ENCODE results near the gene SKI.

DNA sequence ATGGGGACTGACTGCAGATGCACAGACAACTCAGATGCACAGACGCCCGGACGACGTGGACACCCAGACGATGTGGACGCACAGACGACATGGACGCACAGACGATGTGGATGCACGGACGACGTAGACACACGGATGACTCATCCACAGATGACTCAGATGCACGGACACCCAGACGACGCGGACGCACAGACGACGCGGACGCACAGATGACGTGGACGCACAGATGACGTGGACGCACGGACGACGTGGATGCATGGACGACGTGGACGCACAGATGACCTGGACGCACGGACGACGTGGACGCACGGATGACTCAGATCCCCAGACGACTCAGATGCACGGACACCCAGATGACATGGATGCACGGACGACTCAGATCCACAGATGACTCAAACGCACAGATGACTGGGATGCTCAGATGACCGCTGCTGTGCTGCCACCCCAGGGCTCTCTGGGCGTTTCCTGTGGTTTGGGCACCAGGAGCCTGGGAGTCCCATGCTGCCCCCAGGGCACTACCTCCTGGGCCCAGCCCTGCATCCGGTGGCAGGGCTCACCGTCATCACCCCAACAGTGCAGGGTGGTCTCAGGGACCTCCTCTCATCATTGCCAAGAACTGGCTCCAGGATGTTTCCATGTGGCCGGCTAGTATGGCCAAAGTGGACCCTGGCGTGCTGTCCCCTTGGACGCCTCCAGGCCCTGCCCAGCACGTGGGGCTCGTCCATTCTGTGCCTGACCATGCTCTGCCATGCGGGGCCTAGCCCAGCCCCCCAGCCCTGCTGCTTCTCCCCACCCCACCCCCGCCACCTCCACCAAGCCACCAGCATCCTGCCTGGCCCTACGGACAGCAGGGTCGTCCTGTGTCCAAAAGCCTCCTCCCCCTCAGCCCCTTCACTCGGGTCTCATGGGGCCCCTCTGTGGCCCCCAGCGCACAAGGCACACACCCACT, 47.5 kb upstream of the SKI start:
- TF ChIP-seq POLR2AphosphoS5 (IDR thresholded peaks at IDR 0.05; ENCODE audit: insufficient read depth in 1 of 2, low read depth in 1 of 2) (no peak), POLR2A (IDR thresholded peaks at IDR 0.05) (no peak)
- TF ChIP-seq, protein P1, sequence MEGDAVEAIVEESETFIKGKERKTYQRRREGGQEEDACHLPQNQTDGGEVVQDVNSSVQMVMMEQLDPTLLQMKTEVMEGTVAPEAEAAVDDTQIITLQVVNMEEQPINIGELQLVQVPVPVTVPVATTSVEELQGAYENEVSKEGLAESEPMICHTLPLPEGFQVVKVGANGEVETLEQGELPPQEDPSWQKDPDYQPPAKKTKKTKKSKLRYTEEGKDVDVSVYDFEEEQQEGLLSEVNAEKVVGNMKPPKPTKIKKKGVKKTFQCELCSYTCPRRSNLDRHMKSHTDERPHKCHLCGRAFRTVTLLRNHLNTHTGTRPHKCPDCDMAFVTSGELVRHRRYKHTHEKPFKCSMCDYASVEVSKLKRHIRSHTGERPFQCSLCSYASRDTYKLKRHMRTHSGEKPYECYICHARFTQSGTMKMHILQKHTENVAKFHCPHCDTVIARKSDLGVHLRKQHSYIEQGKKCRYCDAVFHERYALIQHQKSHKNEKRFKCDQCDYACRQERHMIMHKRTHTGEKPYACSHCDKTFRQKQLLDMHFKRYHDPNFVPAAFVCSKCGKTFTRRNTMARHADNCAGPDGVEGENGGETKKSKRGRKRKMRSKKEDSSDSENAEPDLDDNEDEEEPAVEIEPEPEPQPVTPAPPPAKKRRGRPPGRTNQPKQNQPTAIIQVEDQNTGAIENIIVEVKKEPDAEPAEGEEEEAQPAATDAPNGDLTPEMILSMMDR (IDR thresholded peaks at IDR 0.05): no peak
